Measurements from ENCODE around the gene PLCB2.
A peak's percentile ranks its signal among the peaks of the same experiment; 100 is the strongest.

Gene PLCB2

DNA sequence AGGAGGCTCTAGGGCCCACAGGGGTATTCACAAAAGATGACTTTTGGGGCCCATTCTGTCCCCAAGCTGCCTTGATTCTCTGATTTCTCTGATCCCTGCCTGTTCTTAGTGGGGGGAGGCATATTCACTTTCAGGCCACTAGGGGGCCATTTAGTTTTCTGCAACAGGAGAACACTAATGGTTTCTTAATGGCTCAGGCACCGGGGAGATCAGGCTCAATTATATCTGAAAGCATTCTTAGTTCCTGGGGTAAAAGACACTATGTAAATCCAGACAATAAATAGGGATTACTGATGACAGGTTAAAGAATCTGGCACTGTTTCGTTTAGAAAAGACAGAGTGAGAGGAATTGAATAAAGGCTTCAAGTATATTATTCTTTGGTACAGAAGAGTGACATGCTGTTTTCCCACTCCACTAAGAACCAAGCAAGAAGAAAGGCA lies 13.2 kb upstream of the PLCB2 start:
- Histone ChIP-seq H2AFZ (ENCODE audit: low read depth, low read length) (no peak overlapping the region; the same call in 1 of the 2 replicates), H3K27ac (ENCODE audit: low read length) (no peak overlapping the region), H4K20me1 (ENCODE audit: insufficient read depth, low read length) (no peaks in the 10 kb centered on the region), H3K4me1 (ENCODE audit: insufficient read depth, low read length) (peaks cover 31% of the 10 kb centered on the region), H3K27me3 (ENCODE audit: insufficient read depth, low read length, poor library complexity) (peaks cover 4% of the 10 kb centered on the region), H3K9me3 (ENCODE audit: insufficient read depth, low read length, severe bottlenecking) (no peaks in the 10 kb centered on the region), H3K9ac (ENCODE audit: low read depth, low read length) (no peak overlapping the region), H3K36me3 (ENCODE audit: insufficient read depth, low read length) (no peaks in the 10 kb centered on the region), H3K4me3 (ENCODE audit: low read depth in 1 of 2, low read length in 2 of 2) (no peak overlapping the region), H3K79me2 (ENCODE audit: insufficient read depth, low read length) (no peaks in the 10 kb centered on the region), H3K4me2 (ENCODE audit: insufficient read depth, low read length) (no peak overlapping the region)
- ATAC-seq (ENCODE audit: insufficient read depth, low read depth) (peak; percentile 45), DNase-seq (peak; percentile 65)
- TF ChIP-seq EZH2 (IDR thresholded peaks at IDR 0.05; ENCODE audit: borderline replicate concordance, low read depth, low read length, severe bottlenecking): no peak
- TF ChIP-seq, protein P1, sequence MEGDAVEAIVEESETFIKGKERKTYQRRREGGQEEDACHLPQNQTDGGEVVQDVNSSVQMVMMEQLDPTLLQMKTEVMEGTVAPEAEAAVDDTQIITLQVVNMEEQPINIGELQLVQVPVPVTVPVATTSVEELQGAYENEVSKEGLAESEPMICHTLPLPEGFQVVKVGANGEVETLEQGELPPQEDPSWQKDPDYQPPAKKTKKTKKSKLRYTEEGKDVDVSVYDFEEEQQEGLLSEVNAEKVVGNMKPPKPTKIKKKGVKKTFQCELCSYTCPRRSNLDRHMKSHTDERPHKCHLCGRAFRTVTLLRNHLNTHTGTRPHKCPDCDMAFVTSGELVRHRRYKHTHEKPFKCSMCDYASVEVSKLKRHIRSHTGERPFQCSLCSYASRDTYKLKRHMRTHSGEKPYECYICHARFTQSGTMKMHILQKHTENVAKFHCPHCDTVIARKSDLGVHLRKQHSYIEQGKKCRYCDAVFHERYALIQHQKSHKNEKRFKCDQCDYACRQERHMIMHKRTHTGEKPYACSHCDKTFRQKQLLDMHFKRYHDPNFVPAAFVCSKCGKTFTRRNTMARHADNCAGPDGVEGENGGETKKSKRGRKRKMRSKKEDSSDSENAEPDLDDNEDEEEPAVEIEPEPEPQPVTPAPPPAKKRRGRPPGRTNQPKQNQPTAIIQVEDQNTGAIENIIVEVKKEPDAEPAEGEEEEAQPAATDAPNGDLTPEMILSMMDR (IDR thresholded peaks at IDR 0.05; ENCODE audit: borderline replicate concordance, extremely low read depth, low read length, poor library complexity, severe bottlenecking): peak; percentile 87

DNA sequence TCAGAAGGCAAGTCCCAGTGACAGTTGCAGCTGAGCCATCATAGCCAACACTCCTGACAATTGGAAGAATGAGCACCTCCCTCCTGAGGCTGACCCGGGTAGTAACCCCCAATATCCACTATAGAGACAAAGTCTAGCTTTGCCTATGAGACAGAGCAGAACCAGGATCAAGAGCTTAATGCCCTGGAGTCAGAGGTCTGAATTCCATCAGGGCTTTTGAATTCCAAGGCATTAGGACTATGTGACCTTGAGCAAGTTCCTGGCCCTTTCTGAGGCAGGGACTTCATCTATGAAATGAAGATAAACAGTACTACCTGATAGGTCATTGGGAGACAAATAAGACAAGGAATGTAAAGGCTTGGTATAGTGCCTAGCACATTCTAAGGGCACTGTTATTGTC lies 12.7 kb upstream of the PLCB2 start:
- peaks cover 28% of the 10 kb centered on the region for H3K4me1 ChIP-seq (ENCODE audit: insufficient read depth, low read length)
- no peak overlapping the region for H3K4me2 ChIP-seq (ENCODE audit: insufficient read depth, low read length)
- TF ChIP-seq, protein P1 (IDR thresholded peaks at IDR 0.05; ENCODE audit: borderline replicate concordance, extremely low read depth, low read length, poor library complexity, severe bottlenecking): no peak
- TF ChIP-seq EZH2 (IDR thresholded peaks at IDR 0.05; ENCODE audit: borderline replicate concordance, low read depth, low read length, severe bottlenecking): no peak
- no peaks in the 10 kb centered on the region for H3K36me3 ChIP-seq (ENCODE audit: insufficient read depth, low read length)
- H3K9me3 ChIP-seq (ENCODE audit: insufficient read depth, low read length, severe bottlenecking): no peaks in the 10 kb centered on the region
- H3K4me3 ChIP-seq (ENCODE audit: low read depth in 1 of 2, low read length in 2 of 2): no peak overlapping the region
- H3K9ac ChIP-seq (ENCODE audit: low read depth, low read length): no peak overlapping the region
- no peaks in the 10 kb centered on the region for H3K79me2 ChIP-seq (ENCODE audit: insufficient read depth, low read length)
- ATAC-seq (ENCODE audit: insufficient read depth, low read depth): no peak
- DNase-seq: no peak
- no peak overlapping the region for H3K27ac ChIP-seq (ENCODE audit: low read length)
- H2AFZ ChIP-seq (ENCODE audit: low read depth, low read length): no peak overlapping the region
- H3K27me3 ChIP-seq (ENCODE audit: insufficient read depth, low read length, poor library complexity): peaks cover 5% of the 10 kb centered on the region
- H4K20me1 ChIP-seq (ENCODE audit: insufficient read depth, low read length): no peaks in the 10 kb centered on the region

DNA sequence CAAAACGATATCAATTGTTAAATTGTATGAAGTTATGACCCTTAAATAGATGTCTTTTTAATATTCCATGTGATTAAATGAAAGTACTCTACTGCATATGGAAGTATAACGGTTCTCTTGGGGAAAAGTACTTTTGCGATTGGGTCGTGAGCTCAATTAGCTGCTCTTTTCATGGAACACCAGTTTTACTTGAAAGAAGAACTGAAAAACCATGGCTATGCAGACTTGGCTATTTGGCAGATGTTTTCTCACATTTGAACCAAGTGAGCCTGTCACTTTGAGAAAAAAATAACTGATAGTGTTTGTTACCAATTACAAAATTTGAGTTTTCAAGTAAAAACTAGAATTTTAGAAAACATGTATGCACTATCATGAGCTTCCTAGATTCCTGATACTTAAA lies 9.8 kb upstream of the PLCB2 start:
- no peaks in the 10 kb centered on the region for H4K20me1 ChIP-seq (ENCODE audit: insufficient read depth, low read length)
- peaks cover 17% of the 10 kb centered on the region for H3K4me1 ChIP-seq (ENCODE audit: insufficient read depth, low read length)
- no peak for ATAC-seq (ENCODE audit: insufficient read depth, low read depth)
- no peak overlapping the region for H3K27ac ChIP-seq (ENCODE audit: low read length)
- peaks cover 8% of the 10 kb centered on the region for H3K27me3 ChIP-seq (ENCODE audit: insufficient read depth, low read length, poor library complexity)
- H2AFZ ChIP-seq (ENCODE audit: low read depth, low read length): no peak overlapping the region
- H3K9me3 ChIP-seq (ENCODE audit: insufficient read depth, low read length, severe bottlenecking): no peaks in the 10 kb centered on the region
- no peaks in the 10 kb centered on the region for H3K36me3 ChIP-seq (ENCODE audit: insufficient read depth, low read length)
- TF ChIP-seq, protein P1 (IDR thresholded peaks at IDR 0.05; ENCODE audit: borderline replicate concordance, extremely low read depth, low read length, poor library complexity, severe bottlenecking): no peak
- no peak for TF ChIP-seq EZH2 (IDR thresholded peaks at IDR 0.05; ENCODE audit: borderline replicate concordance, low read depth, low read length, severe bottlenecking)
- H3K9ac ChIP-seq (ENCODE audit: low read depth, low read length): no peak overlapping the region
- H3K4me3 ChIP-seq (ENCODE audit: low read depth in 1 of 2, low read length in 2 of 2): no peak overlapping the region
- no peaks in the 10 kb centered on the region for H3K79me2 ChIP-seq (ENCODE audit: insufficient read depth, low read length)
- no peak overlapping the region for H3K4me2 ChIP-seq (ENCODE audit: insufficient read depth, low read length)
- no peak for DNase-seq

DNA sequence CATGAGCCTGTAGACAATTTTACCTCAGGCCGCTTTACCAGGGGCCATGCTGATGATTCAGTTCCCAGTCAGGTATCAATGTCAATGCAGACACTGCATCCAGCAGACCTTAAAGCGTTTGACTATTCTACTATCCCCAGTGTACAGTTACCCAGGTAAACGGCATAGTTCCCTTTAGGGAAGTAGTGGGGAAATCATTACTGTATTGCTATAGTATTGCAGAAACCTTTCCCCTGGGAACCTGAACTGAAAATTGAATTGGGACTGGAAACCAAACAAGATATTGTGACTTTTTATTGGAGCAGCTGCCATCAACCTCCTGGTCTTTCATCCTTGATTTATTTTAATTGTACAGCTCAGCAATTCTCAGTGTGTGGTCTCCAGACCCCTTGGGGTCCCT lies 9.2 kb upstream of the PLCB2 start:
- H3K9me3 ChIP-seq (ENCODE audit: insufficient read depth, low read length, severe bottlenecking): no peaks in the 10 kb centered on the region
- no peak for DNase-seq
- TF ChIP-seq EZH2 (IDR thresholded peaks at IDR 0.05; ENCODE audit: borderline replicate concordance, low read depth, low read length, severe bottlenecking): no peak

More for the DNA sequence above, 9.2 kb upstream of the PLCB2 start:
- Histone ChIP-seq H4K20me1 (ENCODE audit: insufficient read depth, low read length) (no peaks in the 10 kb centered on the region), H3K9ac (ENCODE audit: low read depth, low read length) (no peak overlapping the region), H3K4me2 (ENCODE audit: insufficient read depth, low read length) (no peak overlapping the region), H3K27ac (ENCODE audit: low read length) (no peak overlapping the region), H3K79me2 (ENCODE audit: insufficient read depth, low read length) (no peaks in the 10 kb centered on the region), H3K4me3 (ENCODE audit: low read depth in 1 of 2, low read length in 2 of 2) (no peak overlapping the region), H3K36me3 (ENCODE audit: insufficient read depth, low read length) (no peaks in the 10 kb centered on the region), H3K27me3 (ENCODE audit: insufficient read depth, low read length, poor library complexity) (peaks cover 8% of the 10 kb centered on the region), H2AFZ (ENCODE audit: low read depth, low read length) (no peak overlapping the region), H3K4me1 (ENCODE audit: insufficient read depth, low read length) (peaks cover 14% of the 10 kb centered on the region)
- no peak for ATAC-seq (ENCODE audit: insufficient read depth, low read depth)
